ENCODE data around the gene AASS.

GRCh38 chr7:122188785-122189184 lies 44.7 kb upstream of the AASS start:
- TF ChIP-seq CBX8 (IDR thresholded peaks at IDR 0.05): no peak
- no peak for TF ChIP-seq CTCF (IDR thresholded peaks at IDR 0.05)
- no peak for TF ChIP-seq HOXB13 (CRISPR knock-in tag; IDR thresholded peaks at IDR 0.05; ENCODE audit: low read depth)
- no peak for TF ChIP-seq ESRRA (IDR thresholded peaks at IDR 0.05; ENCODE audit: borderline replicate concordance, low read length)
- TF ChIP-seq EHMT2 (IDR thresholded peaks at IDR 0.05; ENCODE audit: low read depth): no peak

All from A549 (cell line).